ENCODE data around the gene SEMA3E.

DNA sequence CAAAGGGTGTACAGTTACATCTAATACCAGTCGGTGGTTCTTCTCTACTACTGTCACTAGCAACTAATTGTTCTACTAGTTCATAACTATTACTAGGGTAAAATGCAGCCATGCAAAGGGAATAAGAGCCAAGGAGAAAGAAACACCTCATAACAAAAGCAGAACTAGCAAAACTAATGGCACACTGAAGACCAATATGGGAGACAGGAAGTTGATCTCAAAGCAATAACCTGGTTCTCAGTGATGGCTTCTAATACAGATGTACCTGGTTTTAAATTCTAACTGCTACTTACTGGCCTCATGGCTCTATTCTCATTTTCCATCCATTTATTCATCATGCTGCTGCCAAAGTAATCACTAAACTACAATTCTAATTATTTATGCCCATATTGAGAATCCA, 170.3 kb downstream of the SEMA3E start:
- TF ChIP-seq, protein P1, sequence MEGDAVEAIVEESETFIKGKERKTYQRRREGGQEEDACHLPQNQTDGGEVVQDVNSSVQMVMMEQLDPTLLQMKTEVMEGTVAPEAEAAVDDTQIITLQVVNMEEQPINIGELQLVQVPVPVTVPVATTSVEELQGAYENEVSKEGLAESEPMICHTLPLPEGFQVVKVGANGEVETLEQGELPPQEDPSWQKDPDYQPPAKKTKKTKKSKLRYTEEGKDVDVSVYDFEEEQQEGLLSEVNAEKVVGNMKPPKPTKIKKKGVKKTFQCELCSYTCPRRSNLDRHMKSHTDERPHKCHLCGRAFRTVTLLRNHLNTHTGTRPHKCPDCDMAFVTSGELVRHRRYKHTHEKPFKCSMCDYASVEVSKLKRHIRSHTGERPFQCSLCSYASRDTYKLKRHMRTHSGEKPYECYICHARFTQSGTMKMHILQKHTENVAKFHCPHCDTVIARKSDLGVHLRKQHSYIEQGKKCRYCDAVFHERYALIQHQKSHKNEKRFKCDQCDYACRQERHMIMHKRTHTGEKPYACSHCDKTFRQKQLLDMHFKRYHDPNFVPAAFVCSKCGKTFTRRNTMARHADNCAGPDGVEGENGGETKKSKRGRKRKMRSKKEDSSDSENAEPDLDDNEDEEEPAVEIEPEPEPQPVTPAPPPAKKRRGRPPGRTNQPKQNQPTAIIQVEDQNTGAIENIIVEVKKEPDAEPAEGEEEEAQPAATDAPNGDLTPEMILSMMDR (IDR thresholded peaks at IDR 0.05) = no peak
- TF ChIP-seq POLR2A (IDR thresholded peaks at IDR 0.05) = no peak
